HG03060 (cell line): ENCODE data around the gene AHCYL1.

ENCODE experiments used
- ATAC-seq: cut with Tn5 transposase; IDR thresholded peaks from one replicate; pipeline ENCODE4 v1.9.1; 2021; ENCODE audit warnings: low read depth, moderate number of reproducible peaks; ENCODE audit not compliant: unreplicated experiment

The AHCYL1 gene

GRCh38 chr1:110059133-110059863, 74.7 kb downstream of the AHCYL1 start:
- ATAC-seq, result no peak

GRCh38 chr1:110060034-110060661, 75.6 kb downstream of the AHCYL1 start:
- no peak for ATAC-seq

GRCh38 chr1:110060662-110061060, 76.1 kb downstream of the AHCYL1 start:
- ATAC-seq, result no peak

- no peak for ATAC-seq
Measured at GRCh38 chr1:110061341-110061740, 76.8 kb downstream of the AHCYL1 start.

- ATAC-seq, result no peak
Measured at GRCh38 chr1:110062612-110063011, 78.0 kb downstream of the AHCYL1 start.

- no peak for ATAC-seq
Measured at GRCh38 chr1:110063781-110064180, 79.2 kb downstream of the AHCYL1 start.

GRCh38 chr1:110064576-110065337, 80.2 kb downstream of the AHCYL1 start:
- ATAC-seq, result no peak

- no peak for ATAC-seq
Measured at GRCh38 chr1:110065841-110066240, 81.3 kb downstream of the AHCYL1 start.

GRCh38 chr1:110067479-110067892, 82.9 kb downstream of the AHCYL1 start:
- no peak for ATAC-seq

GRCh38 chr1:110067893-110068645, 83.5 kb downstream of the AHCYL1 start:
- no peak for ATAC-seq

GRCh38 chr1:110068646-110069403, 84.3 kb downstream of the AHCYL1 start:
- no peak for ATAC-seq

- no peak for ATAC-seq
Measured at GRCh38 chr1:110069404-110070281, 85.1 kb downstream of the AHCYL1 start.

- no peak for ATAC-seq
Measured at GRCh38 chr1:110070282-110070669, 85.7 kb downstream of the AHCYL1 start.

- no peak for ATAC-seq
Measured at GRCh38 chr1:110070671-110071242, 86.2 kb downstream of the AHCYL1 start, which contains the start of gene ALX3. Gene ALX3 (minus strand): TSS chr1:110070672. CDS start chr1:110070612, 60 bp downstream.
